IMR-90 (cell line): Measurements from ENCODE around the gene APP.

Experiments used
- CTCF ChIP-seq: conservative IDR thresholded peaks from 2 replicates; pipeline ENCODE4 v1.5.1; 2012; ENCODE audit warnings: mild to moderate bottlenecking, low read depth, low read length, improper control_type of control experiment
- RAD21 ChIP-seq: IDR thresholded peaks from 2 replicates; pipeline ENCODE4 v1.6.1; 2012; ENCODE audit warnings: low read length, improper control_type of control experiment
- SMC3 ChIP-seq: fragments of 150-350 bp; IDR thresholded peaks from 2 replicates; pipeline ENCODE4 v1.6.1; 2016; ENCODE audit warnings: low read depth, mild to moderate bottlenecking, antibody characterized with exemption, low read length, moderate library complexity

- TF ChIP-seq CTCF (no peak), SMC3 (no peak), RAD21 (no peak)
Observed at GRCh38 chr21:26126168-26126553, 44.4 kb downstream of the APP start.
